H1 (cell line): ENCODE data around the gene CSRNP3. TPM values are rescaled to one million over a fixed set of nuclear protein-coding genes. Genes with fewer than 3 reads are reported as not detected.

Experiments used
- CTCF ChIA-PET: fragments of 300-600 bp; sonication (Branson Sonifier 250); formaldehyde crosslinking; loops from one replicate; lab custom pipeline; 2021; ENCODE audit not compliant: partially characterized antibody; lab: Charles Lee
- POLR2A ChIA-PET: fragments of 300-600 bp; sonication (Branson Sonifier 250); formaldehyde crosslinking; loops from one replicate; lab custom pipeline; 2021; ENCODE audit warnings: inconsistent platforms; ENCODE audit not compliant: partially characterized antibody; lab: Charles Lee
- DNase-seq, 2 experiments: peaks; one replicate each; pipeline versions ENCODE4 v3.0.0 to v3.0.0-alpha.2; 2010 to 2022; ENCODE audit warnings: low spot score in 2 of 2, low read depth in 1 of 2, mixed read lengths in 1 of 2
- FAIRE-seq: peaks from 2 replicates; lab custom pipeline; 2011; peaks lifted over from hg19 to GRCh38; lab: Jason Lieb, UNC
- H2AFZ ChIP-seq: 2 replicates; pipeline ENCODE4 v1.8.1; 2012; ENCODE audit warnings: low read length, inconsistent platforms
- H2AK5ac ChIP-seq: 2 replicates; pipeline ENCODE4 v1.6.1; 2013; ENCODE audit warnings: low read depth, low read length
- H2BK120ac ChIP-seq: replicated peaks from 2 replicates; pipeline ENCODE3; 2013; ENCODE audit warnings: low read depth, low read length, inconsistent platforms
- H2BK12ac ChIP-seq: 2 replicates; pipeline ENCODE4 v1.6.1; 2013; ENCODE audit warnings: low read depth, low read length
- H2BK15ac ChIP-seq: 2 replicates; pipeline ENCODE4 v1.6.1; 2013; ENCODE audit warnings: low read length
- H2BK20ac ChIP-seq: 2 replicates; pipeline ENCODE4 v1.6.1; 2013; ENCODE audit warnings: low read length
- H2BK5ac ChIP-seq: 2 replicates; pipeline ENCODE4 v1.6.1; 2013; ENCODE audit warnings: low read depth, low read length
- H3K14ac ChIP-seq: 2 replicates; pipeline ENCODE4 v1.6.1; 2013; ENCODE audit warnings: inconsistent platforms; ENCODE audit not compliant: insufficient read length
- H3K18ac ChIP-seq: 2 replicates; pipeline ENCODE4 v1.6.1; 2013; ENCODE audit warnings: low read length; ENCODE audit errors: extremely low read depth
- H3K23ac ChIP-seq: 2 replicates; pipeline ENCODE4 v1.6.1; 2013; ENCODE audit warnings: inconsistent platforms; ENCODE audit not compliant: insufficient read length
- H3K23me2 ChIP-seq: 2 replicates; pipeline ENCODE4 v1.6.1; 2013; ENCODE audit warnings: low read depth, low read length
- H3K27ac ChIP-seq: 2 replicates; pipeline ENCODE4 v1.6.1; 2011; ENCODE audit warnings: low read depth, low read length, inconsistent platforms
- H3K27me3 ChIP-seq, 4 experiments: replicated peaks in 1 of 4; 1 replicate in 1 of 4; 2 replicates in 3 of 4; pipeline versions ENCODE4 v1.6.1 to v1.8.1; 2011 to 2013; ENCODE audit warnings: low read length in 3 of 4, mild to moderate bottlenecking in 3 of 4, inconsistent platforms in 2 of 4, mixed read lengths in 2 of 4, moderate library complexity in 1 of 4; ENCODE audit not compliant: control insufficient read depth in 3 of 4, insufficient read depth in 3 of 4; ENCODE audit errors: extremely low read depth in 1 of 4
- H3K36me3 ChIP-seq, 4 experiments: 2 replicates each; pipeline versions ENCODE4 v1.6.1 to v1.8.1; 2011 to 2013; ENCODE audit warnings: mild to moderate bottlenecking in 4 of 4, low read length in 3 of 4, moderate library complexity in 2 of 4, control low read depth in 1 of 4, inconsistent platforms in 1 of 4; ENCODE audit not compliant: insufficient read depth in 4 of 4, control insufficient read depth in 2 of 4
- H3K4ac ChIP-seq: replicated peaks from 2 replicates; pipeline ENCODE3; 2013; ENCODE audit warnings: low read length, low read depth, mixed read lengths, inconsistent platforms; ENCODE audit not compliant: insufficient read length
- H3K4me1 ChIP-seq, 4 experiments: replicated peaks in 1 of 4; 1 replicate in 1 of 4; 2 replicates in 3 of 4; pipeline versions ENCODE4 v1.6.1 to v1.8.1; 2011 to 2013; ENCODE audit warnings: low read length in 3 of 4, inconsistent platforms in 2 of 4, mixed read lengths in 1 of 4; ENCODE audit not compliant: insufficient read depth in 4 of 4, control insufficient read depth in 3 of 4
- H3K4me2 ChIP-seq, 2 experiments: 2 replicates each; pipeline versions ENCODE4 v1.6.1 to v1.8.1; 2011 to 2013; ENCODE audit warnings: low read depth in 2 of 2, low read length in 2 of 2, control low read depth in 1 of 2, inconsistent platforms in 1 of 2, mild to moderate bottlenecking in 1 of 2; ENCODE audit not compliant: insufficient read depth in 1 of 2
- H3K4me3 ChIP-seq, 4 experiments: fragments of 200-600, 300-600 bp in 1 of 4; sonication (generic), shearing (Covaris generic), sonication (Bioruptor Twin) in 1 of 4; 2 replicates each; pipeline versions ENCODE4 v1.5.1 to v1.8.1; 2011 to 2016; ENCODE audit warnings: low read length in 4 of 4, low read depth in 3 of 4, control low read depth in 2 of 4, inconsistent platforms in 2 of 4, mild to moderate bottlenecking in 2 of 4, mixed read lengths in 1 of 4, moderate library complexity in 1 of 4; ENCODE audit not compliant: insufficient read depth in 2 of 4; ENCODE audit errors: extremely low read depth in 1 of 4
- H3K56ac ChIP-seq: replicated peaks from 2 replicates; pipeline ENCODE3; 2013; ENCODE audit warnings: low read depth, mild to moderate bottlenecking, mixed read lengths, low read length, inconsistent platforms; ENCODE audit not compliant: insufficient read length
- H3K79me1 ChIP-seq: 2 replicates; pipeline ENCODE4 v1.6.1; 2013; ENCODE audit warnings: low read depth, low read length, control low read depth
- H3K79me2 ChIP-seq, 2 experiments: 2 replicates each; pipeline versions ENCODE4 v1.6.1 to v1.8.1; 2012 to 2013; ENCODE audit warnings: low read length in 2 of 2, mild to moderate bottlenecking in 2 of 2, inconsistent platforms in 1 of 2; ENCODE audit not compliant: insufficient read depth in 2 of 2, control insufficient read depth in 1 of 2
- H3K9ac ChIP-seq, 4 experiments: replicated peaks in 1 of 4; 1 replicate in 1 of 4; 2 replicates in 3 of 4; pipeline versions ENCODE4 v1.6.1 to v1.8.1; 2011 to 2013; ENCODE audit warnings: low read depth in 3 of 4, low read length in 3 of 4, control low read depth in 2 of 4, mild to moderate bottlenecking in 2 of 4, moderate library complexity in 2 of 4, inconsistent platforms in 1 of 4; ENCODE audit errors: extremely low read depth in 1 of 4
- H3K9me3 ChIP-seq, 2 experiments: 2 replicates each; pipeline versions ENCODE4 v1.6.1 to v1.8.1; 2012 to 2013; ENCODE audit warnings: mild to moderate bottlenecking in 2 of 2, moderate library complexity in 2 of 2, control low read depth in 1 of 2, inconsistent platforms in 1 of 2, low read depth in 1 of 2, low read length in 1 of 2, mixed read lengths in 1 of 2; ENCODE audit not compliant: insufficient read depth in 2 of 2
- H4K20me1 ChIP-seq, 2 experiments: replicated peaks in 1 of 2; 2 replicates each; pipeline versions ENCODE3 to v1.8.1; 2011 to 2013; ENCODE audit warnings: inconsistent platforms in 2 of 2, low read length in 2 of 2, mild to moderate bottlenecking in 1 of 2; ENCODE audit not compliant: insufficient read depth in 2 of 2, control insufficient read depth in 1 of 2
- H4K5ac ChIP-seq: 2 replicates; pipeline ENCODE4 v1.6.1; 2013; ENCODE audit warnings: low read length, low read depth, mixed read lengths, inconsistent platforms; ENCODE audit not compliant: insufficient read length
- H4K8ac ChIP-seq: 2 replicates; pipeline ENCODE4 v1.8.0; 2013; ENCODE audit warnings: mild to moderate bottlenecking, moderate library complexity, low read length, inconsistent platforms; ENCODE audit not compliant: insufficient read depth; ENCODE audit errors: extremely low read depth
- H4K91ac ChIP-seq: replicated peaks from 2 replicates; pipeline ENCODE3; 2013; ENCODE audit warnings: low read length, mixed read lengths, inconsistent platforms; ENCODE audit not compliant: insufficient read length
- ASH2L ChIP-seq: fragments of 200-600, 300-600 bp; sonication (generic); IDR thresholded peaks from one replicate; pipeline ENCODE4 v1.7.1; 2017; ENCODE audit warnings: low read length
- BCL11A ChIP-seq, 2 experiments: IDR thresholded peaks; one replicate each; pipeline ENCODE4 v1.6.1; 2011; ENCODE audit warnings: low read depth in 2 of 2, low read length in 2 of 2, mild to moderate bottlenecking in 2 of 2
- CBX5 ChIP-seq: fragments of 300-800, 300-1000 bp; sonication (generic); IDR thresholded peaks from 2 replicates; pipeline ENCODE4 v1.7.1; 2016; ENCODE audit warnings: antibody characterized with exemption, low read length, low read depth
- CBX8 ChIP-seq: fragments of 300-800, 300-1000 bp; sonication (generic); IDR thresholded peaks from 2 replicates; pipeline ENCODE4 v1.7.1; 2016; ENCODE audit warnings: low read depth, low read length, borderline replicate concordance
- CEBPB ChIP-seq: IDR thresholded peaks from 2 replicates; pipeline ENCODE4 v1.6.1; 2012; ENCODE audit warnings: low read depth, low read length
- CTBP2 ChIP-seq: IDR thresholded peaks from 2 replicates; pipeline ENCODE4 v1.7.0; 2011; ENCODE audit warnings: borderline replicate concordance, mild to moderate bottlenecking, moderate library complexity, mixed read lengths, low read length; ENCODE audit not compliant: insufficient read depth, insufficient read length
- EP300 ChIP-seq, 2 experiments: IDR thresholded peaks; 1 replicate in 1 of 2; 2 replicates in 1 of 2; pipeline ENCODE4 v1.6.1; 2011 to 2012; ENCODE audit warnings: low read depth in 2 of 2, low read length in 2 of 2, mild to moderate bottlenecking in 2 of 2, borderline replicate concordance in 1 of 2, inconsistent platforms in 1 of 2, moderate library complexity in 1 of 2
- GABPA ChIP-seq: IDR thresholded peaks from 2 replicates; pipeline ENCODE4 v1.6.1; 2011; ENCODE audit warnings: mild to moderate bottlenecking, low read length, moderate library complexity, borderline replicate concordance; ENCODE audit not compliant: insufficient read depth
- PHF8 ChIP-seq: fragments of 200-600 bp; sonication (generic); conservative IDR thresholded peaks from 2 replicates; pipeline ENCODE4 v1.7.1; 2012; ENCODE audit warnings: low read depth, mild to moderate bottlenecking, inconsistent platforms, low read length, moderate library complexity
- RXRA ChIP-seq: IDR thresholded peaks from 2 replicates; pipeline ENCODE4 v1.6.1; 2011; ENCODE audit warnings: low read depth, mild to moderate bottlenecking, low read length, moderate library complexity; ENCODE audit not compliant: insufficient read depth
- WGBS, 2 experiments: shearing (Covaris generic) in 1 of 2; methylation state at CpG; one replicate each; pipeline versions ENCODE4 v1.1.6 to v1.1.7; 2013 to 2015; ENCODE audit warnings: low lambda C conversion rate in 2 of 2, mixed read lengths in 2 of 2, inconsistent platforms in 1 of 2, low coverage in 1 of 2, missing lambda C conversion rate in 1 of 2; ENCODE audit not compliant: insufficient replicate concordance in 2 of 2, insufficient coverage in 1 of 2, insufficient read length in 1 of 2; ENCODE audit errors: extremely low coverage in 1 of 2, missing lambda C conversion rate in 1 of 2; 5-methylcytosine and 5-hydroxymethylcytosine counted together
- polyA plus RNA-seq, 7 experiments: library from polyadenylated mRNA; depleted of rRNA in 3 of 7; stranded (reverse) in 5 of 7; unstranded in 2 of 7; fragments of >200 nt in 5 of 7; fragments of 200-250 nt in 2 of 7; gene quantifications; 1 replicate in 5 of 7; 2 replicates in 1 of 7; 4 replicates in 1 of 7; pipeline versions ENCODE4 v1.2.1 to v1.2.3, GENCODE V29; 2011 to 2013; ENCODE audit warnings: missing spikeins in 2 of 7, mixed read lengths in 2 of 7
- total RNA-seq: library from RNA; stranded (reverse); fragmentation: NEBNext Ultra II Directional; extraction: Animal tissue kit (Norgen Biotek cat#: 25700); gene quantifications from 2 replicates; pipeline ENCODE4 v1.2.1, GENCODE V29; 2021
- TF ChIP-seq, protein P1 (sequence below): IDR thresholded peaks from 2 replicates; pipeline ENCODE4 v1.6.1; 2012; ENCODE audit warnings: low read length, inconsistent platforms

CSRNP3 gene
- total and polyA plus RNA-seq, 2 of the 8 experiments (the other 6 are each of a cell fraction or from before 2014, with no cell fraction given): 1.3 to 6.5 TPM

DNA sequence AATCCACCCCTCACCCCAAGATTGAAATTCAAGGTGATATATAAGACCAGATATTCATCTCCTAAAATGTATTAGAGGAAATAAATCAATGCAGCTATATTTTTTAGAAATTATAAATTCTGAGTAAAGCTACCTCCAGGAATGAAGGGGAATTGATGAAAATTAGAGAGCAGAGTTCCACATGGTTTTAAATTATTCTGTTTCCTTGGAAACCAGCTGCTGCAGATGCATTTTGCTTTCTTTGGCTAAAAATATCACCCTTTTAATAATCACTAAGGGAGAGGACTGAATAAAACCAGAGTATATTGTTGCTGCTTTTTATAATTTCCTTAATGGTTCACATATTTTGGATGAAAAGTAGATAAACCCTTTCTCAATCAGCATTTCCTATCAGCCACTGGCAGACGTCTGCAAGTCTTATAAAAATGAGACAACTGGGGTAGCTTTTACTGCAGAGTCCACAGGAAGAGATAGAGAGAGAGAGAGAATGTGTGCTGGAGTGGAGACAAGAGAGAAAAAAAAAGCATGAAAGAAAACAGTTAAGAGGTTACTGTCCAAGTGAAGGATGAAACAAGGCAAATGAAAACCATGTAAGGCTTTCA is 2.0 kb downstream of the CSRNP3 start:
- peak overlapping the region in 1 of 4 experiments; percentile 29; a peak in 1 of 8 replicates for H3K4me3 ChIP-seq
- H3K4ac ChIP-seq: no peak overlapping the region
- no peaks in the 10 kb centered on the region for H3K9me3 ChIP-seq
- no peak overlapping the region for H2BK120ac ChIP-seq
- no peak overlapping the region for H2AK5ac ChIP-seq
- no peaks in the 10 kb centered on the region for H3K79me1 ChIP-seq
- H4K20me1 ChIP-seq: no peaks in the 10 kb centered on the region
- WGBS, 2 experiments: 67% methylated on average over 1 of the region's 1 CpG; no CpG with 5 or more reads in 1 of the 2 experiments
- H3K23me2 ChIP-seq: no peaks in the 10 kb centered on the region
- H4K8ac ChIP-seq: no peak overlapping the region
- peaks cover 0 to 5% (median under 1%) of the 10 kb centered on the region in 4 experiments; a peak in 2 of 7 replicates for H3K4me1 ChIP-seq
- H2BK20ac ChIP-seq: no peak overlapping the region
- H3K23ac ChIP-seq: no peak overlapping the region
- H2BK15ac ChIP-seq: no peak overlapping the region
- no peak overlapping the region for H2BK12ac ChIP-seq
- H3K4me2 ChIP-seq: 0 out of 4 replicates have a peak overlapping the region, but pooled peaks of 1 of the 2 experiments have one; percentile 29
- DNase-seq (no peak), FAIRE-seq (no peak)
- CTCF ChIA-PET: interaction anchor here (0.8 to 3.2 kb wide), 7 partner anchors 26 to 307 kb away, joined by 3 to 11 read pairs (median 3); no protein-coding TSS in a partner anchor
- H3K18ac ChIP-seq: no peak overlapping the region
- no peak overlapping the region for H2BK5ac ChIP-seq
- H3K9ac ChIP-seq: no peak overlapping the region
- H3K79me2 ChIP-seq: peaks cover 0 to 16% of the 10 kb centered on the region in 2 experiments; a peak in 2 of 4 replicates
- no peak overlapping the region for H3K27ac ChIP-seq
- H4K91ac ChIP-seq: no peak overlapping the region
- H3K56ac ChIP-seq: no peak overlapping the region
- no peaks in the 10 kb centered on the region for H3K36me3 ChIP-seq
- H2AFZ ChIP-seq: no peak overlapping the region
- no peak overlapping the region for H3K14ac ChIP-seq
- POLR2A ChIA-PET: no interaction called here
- no peaks in the 10 kb centered on the region for H3K27me3 ChIP-seq
- no peak overlapping the region for H4K5ac ChIP-seq
- no peak for TF ChIP-seq GABPA
- TF ChIP-seq CBX5: no peak
- TF ChIP-seq CEBPB: no peak
- TF ChIP-seq CBX8: no peak
- no peak for TF ChIP-seq EP300 (IDR thresholded peaks at IDR 0.05; ENCODE audit: borderline replicate concordance in 1 of 2, low read depth in 2 of 2, low read length in 2 of 2)
- TF ChIP-seq CTBP2: no peak
- no peak for TF ChIP-seq ASH2L
- no peak for TF ChIP-seq RXRA
- no peak for TF ChIP-seq BCL11A (IDR thresholded peaks at IDR 0.05; ENCODE audit: low read depth in 2 of 2, low read length in 2 of 2)
- TF ChIP-seq, protein P1, sequence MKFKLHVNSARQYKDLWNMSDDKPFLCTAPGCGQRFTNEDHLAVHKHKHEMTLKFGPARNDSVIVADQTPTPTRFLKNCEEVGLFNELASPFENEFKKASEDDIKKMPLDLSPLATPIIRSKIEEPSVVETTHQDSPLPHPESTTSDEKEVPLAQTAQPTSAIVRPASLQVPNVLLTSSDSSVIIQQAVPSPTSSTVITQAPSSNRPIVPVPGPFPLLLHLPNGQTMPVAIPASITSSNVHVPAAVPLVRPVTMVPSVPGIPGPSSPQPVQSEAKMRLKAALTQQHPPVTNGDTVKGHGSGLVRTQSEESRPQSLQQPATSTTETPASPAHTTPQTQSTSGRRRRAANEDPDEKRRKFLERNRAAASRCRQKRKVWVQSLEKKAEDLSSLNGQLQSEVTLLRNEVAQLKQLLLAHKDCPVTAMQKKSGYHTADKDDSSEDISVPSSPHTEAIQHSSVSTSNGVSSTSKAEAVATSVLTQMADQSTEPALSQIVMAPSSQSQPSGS: no peak
- no peak for TF ChIP-seq PHF8
